ENCODE data around the gene ING2. TPM values are rescaled to one million over a fixed set of nuclear protein-coding genes. Genes with fewer than 3 reads are reported as not detected.

Gene ING2
- total and polyA plus RNA-seq, 4 donors, result 3.9 to 8.8 (median 5.1) TPM

DNA sequence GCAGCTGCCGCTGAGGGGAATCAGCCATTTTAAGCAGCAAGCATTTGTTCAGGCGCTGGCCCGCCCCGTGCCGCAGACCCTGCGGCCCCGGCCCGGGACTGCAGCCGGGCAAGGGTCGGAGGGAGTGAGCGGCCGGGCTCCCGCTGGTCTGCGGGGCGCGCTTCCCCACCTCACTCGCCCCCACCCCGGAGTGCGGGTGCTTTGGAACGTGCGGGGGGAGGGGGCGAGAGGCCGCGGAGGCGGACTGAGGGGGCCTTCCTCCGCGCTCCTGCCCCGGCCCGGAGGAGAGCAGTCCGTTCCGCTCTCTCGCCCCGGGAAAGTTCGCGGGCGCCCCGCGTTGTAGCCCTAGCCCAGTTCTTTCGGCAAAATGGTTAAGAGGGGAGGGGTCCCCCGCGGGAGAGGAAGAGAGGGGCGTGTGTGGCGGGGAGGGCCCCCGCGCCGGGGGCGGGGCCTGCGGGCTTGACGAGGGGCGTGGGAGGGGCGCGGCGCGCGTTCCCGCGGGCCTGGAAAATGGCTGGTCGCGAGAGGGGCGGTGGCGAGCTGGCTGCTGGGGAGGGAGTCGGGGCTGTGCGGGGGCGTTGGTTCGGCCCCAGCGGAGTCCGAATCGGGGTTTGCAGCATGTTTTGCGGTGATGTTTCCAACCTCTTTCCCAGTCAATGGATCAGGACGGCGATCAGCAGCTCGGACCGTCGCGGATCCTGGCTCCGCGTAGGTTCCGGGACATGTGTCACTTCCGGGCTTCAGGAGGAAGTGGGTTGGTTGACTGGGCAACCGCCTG lies 942 bp downstream of the ING2 start:
- peaks cover 6 to 26% (median 9%) of the 10 kb centered on the region in 4 donors for H3K4me1 ChIP-seq (ENCODE audit: control insufficient read depth in 4 of 4, insufficient read depth in 4 of 4, low read length in 3 of 4)
- H3K9ac ChIP-seq (ENCODE audit: low read depth in 1 of 2, low read length in 2 of 2), result peak overlapping the region; percentile 59 to 75
- H3K27ac ChIP-seq (ENCODE audit: low read depth in 1 of 2, low read length in 2 of 2), result peak overlapping the region; percentile 87 to 97
- DNase-seq (ENCODE audit: low spot score), result peak; percentile 86
- peaks cover 0 to 5% (median under 1%) of the 10 kb centered on the region in 4 donors for H3K36me3 ChIP-seq (ENCODE audit: control insufficient read depth in 4 of 4, insufficient read depth in 3 of 4, low read depth in 1 of 4, low read length in 3 of 4)
- H3K27me3 ChIP-seq (ENCODE audit: control insufficient read depth in 4 of 4, insufficient read depth in 4 of 4, low read length in 3 of 4), result no peaks in the 10 kb centered on the region
- TF ChIP-seq GABPA (IDR thresholded peaks at IDR 0.05 in 1 of 2, conservative IDR thresholded peaks at IDR 0.05 in 1 of 2) (peak; percentile 78 to 91), YY1 (IDR thresholded peaks at IDR 0.05) (peak; percentile 85), SP1 (IDR thresholded peaks at IDR 0.05) (peak; percentile 37), EGR1 (IDR thresholded peaks at IDR 0.05; ENCODE audit: low read depth in 2 of 2) (peak in 1 of 2 donors; percentile 57), HNF4G (IDR thresholded peaks at IDR 0.05) (no peak)
- no peaks in the 10 kb centered on the region for H3K9me3 ChIP-seq (ENCODE audit: control insufficient read depth in 4 of 4, low read length in 3 of 4)
- peak overlapping the region; percentile 69 to 98 (median 71) for H3K4me3 ChIP-seq (ENCODE audit: low read depth in 1 of 3, low read length in 3 of 3)
- under 1% methylated on average over 80 of the region's 80 CpGs for whole genome bisulfite sequencing

GRCh38 chr4:183506389-183506735 lies 1.5 kb downstream of the ING2 start:
- TF ChIP-seq GABPA (IDR thresholded peaks at IDR 0.05 in 1 of 2, conservative IDR thresholded peaks at IDR 0.05 in 1 of 2) (no peak), HNF4G (IDR thresholded peaks at IDR 0.05) (no peak), ATF3 (IDR thresholded peaks at IDR 0.05) (no peak), NR2F2 (IDR thresholded peaks at IDR 0.05) (no peak), RAD21 (IDR thresholded peaks at IDR 0.05) (no peak), FOXA1 (IDR thresholded peaks at IDR 0.05) (no peak), RXRA (IDR thresholded peaks at IDR 0.05) (no peak), EGR1 (IDR thresholded peaks at IDR 0.05; ENCODE audit: low read depth in 2 of 2) (no peak), JUND (IDR thresholded peaks at IDR 0.05) (no peak), YY1 (IDR thresholded peaks at IDR 0.05) (no peak)
- TF ChIP-seq, protein P1, sequence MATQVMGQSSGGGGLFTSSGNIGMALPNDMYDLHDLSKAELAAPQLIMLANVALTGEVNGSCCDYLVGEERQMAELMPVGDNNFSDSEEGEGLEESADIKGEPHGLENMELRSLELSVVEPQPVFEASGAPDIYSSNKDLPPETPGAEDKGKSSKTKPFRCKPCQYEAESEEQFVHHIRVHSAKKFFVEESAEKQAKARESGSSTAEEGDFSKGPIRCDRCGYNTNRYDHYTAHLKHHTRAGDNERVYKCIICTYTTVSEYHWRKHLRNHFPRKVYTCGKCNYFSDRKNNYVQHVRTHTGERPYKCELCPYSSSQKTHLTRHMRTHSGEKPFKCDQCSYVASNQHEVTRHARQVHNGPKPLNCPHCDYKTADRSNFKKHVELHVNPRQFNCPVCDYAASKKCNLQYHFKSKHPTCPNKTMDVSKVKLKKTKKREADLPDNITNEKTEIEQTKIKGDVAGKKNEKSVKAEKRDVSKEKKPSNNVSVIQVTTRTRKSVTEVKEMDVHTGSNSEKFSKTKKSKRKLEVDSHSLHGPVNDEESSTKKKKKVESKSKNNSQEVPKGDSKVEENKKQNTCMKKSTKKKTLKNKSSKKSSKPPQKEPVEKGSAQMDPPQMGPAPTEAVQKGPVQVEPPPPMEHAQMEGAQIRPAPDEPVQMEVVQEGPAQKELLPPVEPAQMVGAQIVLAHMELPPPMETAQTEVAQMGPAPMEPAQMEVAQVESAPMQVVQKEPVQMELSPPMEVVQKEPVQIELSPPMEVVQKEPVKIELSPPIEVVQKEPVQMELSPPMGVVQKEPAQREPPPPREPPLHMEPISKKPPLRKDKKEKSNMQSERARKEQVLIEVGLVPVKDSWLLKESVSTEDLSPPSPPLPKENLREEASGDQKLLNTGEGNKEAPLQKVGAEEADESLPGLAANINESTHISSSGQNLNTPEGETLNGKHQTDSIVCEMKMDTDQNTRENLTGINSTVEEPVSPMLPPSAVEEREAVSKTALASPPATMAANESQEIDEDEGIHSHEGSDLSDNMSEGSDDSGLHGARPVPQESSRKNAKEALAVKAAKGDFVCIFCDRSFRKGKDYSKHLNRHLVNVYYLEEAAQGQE (IDR thresholded peaks at IDR 0.05), result no peak
- peaks cover 6 to 26% (median 9%) of the 10 kb centered on the region in 4 donors for H3K4me1 ChIP-seq (ENCODE audit: control insufficient read depth in 4 of 4, insufficient read depth in 4 of 4, low read length in 3 of 4)
- 1% methylated on average over 14 of the region's 14 CpGs for WGBS
- peaks cover 0 to 5% (median 1%) of the 10 kb centered on the region in 4 donors for H3K36me3 ChIP-seq (ENCODE audit: control insufficient read depth in 4 of 4, insufficient read depth in 3 of 4, low read depth in 1 of 4, low read length in 3 of 4)
- H3K27ac ChIP-seq (ENCODE audit: low read depth in 1 of 2, low read length in 2 of 2), result peak overlapping the region; percentile 87 to 97
- DNase-seq (ENCODE audit: low spot score), result no peak
- peak overlapping the region; percentile 50 to 75 for H3K9ac ChIP-seq (ENCODE audit: low read depth in 1 of 2, low read length in 2 of 2)
- no peaks in the 10 kb centered on the region for H3K9me3 ChIP-seq (ENCODE audit: control insufficient read depth in 4 of 4, low read length in 3 of 4)
- no peaks in the 10 kb centered on the region for H3K27me3 ChIP-seq (ENCODE audit: control insufficient read depth in 4 of 4, insufficient read depth in 4 of 4, low read length in 3 of 4)
- H3K4me3 ChIP-seq (ENCODE audit: low read depth in 1 of 3, low read length in 3 of 3), result peak overlapping the region; percentile 69 to 98 (median 71)

Data from liver (tissue), 9 donors.